GM23338 (cell line): ENCODE results near the gene UBE2J1. TPM values are rescaled to one million over a fixed set of nuclear protein-coding genes. Genes with fewer than 3 reads are reported as not detected.

Experiments used
- ATAC-seq: fragments of 200-7000 bp; cut with Tn5 transposase; 3 replicates; pipeline ENCODE4 v1.9.1; 2020
- DNase-seq: peaks from one replicate; pipeline ENCODE4 v3.0.0-alpha.2; 2015; ENCODE audit warnings: low spot score
- H2AFZ ChIP-seq: fragments of 200-600 bp; sonication (generic); 2 replicates; pipeline ENCODE4 v1.8.0; 2016; ENCODE audit warnings: antibody characterized with exemption, mild to moderate bottlenecking, moderate library complexity
- H3F3A ChIP-seq: fragments of 200-600 bp; sonication (generic); replicated peaks from 2 replicates; pipeline ENCODE4 v1.8.0; 2017; ENCODE audit warnings: antibody characterized with exemption, mixed run types, low read depth
- H3K27ac ChIP-seq: fragments of 200-600 bp; sonication (generic); 2 replicates; pipeline ENCODE4 v1.6.1; 2016; ENCODE audit warnings: low read depth
- H3K27me3 ChIP-seq: fragments of 200-600 bp; sonication (generic); 2 replicates; pipeline ENCODE4 v1.8.0; 2016; ENCODE audit warnings: mild to moderate bottlenecking, mixed run types, moderate library complexity; ENCODE audit not compliant: insufficient read depth
- H3K36me3 ChIP-seq: fragments of 200-600 bp; sonication (generic); 2 replicates; pipeline ENCODE4 v1.8.0; 2016; ENCODE audit warnings: mild to moderate bottlenecking; ENCODE audit not compliant: insufficient read depth
- H3K4me1 ChIP-seq: fragments of 200-600 bp; sonication (generic); 2 replicates; pipeline ENCODE4 v1.8.0; 2016; ENCODE audit warnings: mild to moderate bottlenecking, moderate library complexity; ENCODE audit not compliant: insufficient read depth
- H3K4me2 ChIP-seq: fragments of 200-600 bp; sonication (generic); 2 replicates; pipeline ENCODE4 v1.7.1; 2017; ENCODE audit warnings: mixed run types
- H3K4me3 ChIP-seq: fragments of 200-600 bp; sonication (generic); 2 replicates; pipeline ENCODE4 v1.6.1; 2016; ENCODE audit warnings: mixed run types
- H3K79me2 ChIP-seq: fragments of 200-600 bp; sonication (generic); replicated peaks from 2 replicates; pipeline ENCODE4 v1.8.0; 2017; ENCODE audit warnings: mild to moderate bottlenecking; ENCODE audit not compliant: insufficient read depth
- H3K9me2 ChIP-seq: fragments of 200-600 bp; sonication (generic); 2 replicates; pipeline ENCODE4 v1.8.0; 2017; ENCODE audit not compliant: insufficient read depth
- H4K20me1 ChIP-seq: fragments of 200-600 bp; sonication (generic); replicated peaks from 2 replicates; pipeline ENCODE4 v1.8.0; 2017; ENCODE audit warnings: mild to moderate bottlenecking; ENCODE audit not compliant: insufficient read depth
- H3K27ac Mint-ChIP-seq: 2 replicates; pipeline ENCODE4 v1.8.0; 2020; ENCODE audit warnings: inconsistent platforms, mild to moderate bottlenecking, moderate library complexity, mixed read lengths
- H3K27me3 Mint-ChIP-seq: 3 replicates; pipeline ENCODE4 v1.8.0; 2022; ENCODE audit warnings: low read depth, mild to moderate bottlenecking, moderate library complexity, mixed read lengths, inconsistent platforms; ENCODE audit not compliant: insufficient read depth, poor library complexity
- H3K36me3 Mint-ChIP-seq: 3 replicates; pipeline ENCODE4 v1.8.0; 2021; ENCODE audit warnings: low read depth, mild to moderate bottlenecking, inconsistent platforms, moderate library complexity, mixed read lengths
- H3K4me1 Mint-ChIP-seq: 3 replicates; pipeline ENCODE4 v1.8.0; 2020; ENCODE audit warnings: mild to moderate bottlenecking, inconsistent platforms, mixed read lengths
- H3K4me3 Mint-ChIP-seq: 3 replicates; pipeline ENCODE4 v1.8.0; 2021; ENCODE audit warnings: moderate library complexity, mild to moderate bottlenecking, inconsistent platforms, mixed read lengths
- H3K9me3 Mint-ChIP-seq: 3 replicates; pipeline ENCODE4 v1.8.0; 2020; ENCODE audit warnings: moderate library complexity, mild to moderate bottlenecking, inconsistent platforms, mixed read lengths
- CREB1 ChIP-seq: fragments of 250-450 bp; sonication (Bioruptor Pico); IDR thresholded peaks from 2 replicates; pipeline ENCODE4 v1.5.0; 2020; ENCODE audit warnings: low read depth, mild to moderate bottlenecking, moderate library complexity
- EZH2phosphoT487 ChIP-seq: fragments of 200-600 bp; sonication (generic); IDR thresholded peaks from one replicate; pipeline ENCODE4 v1.8.1; 2018; ENCODE audit warnings: antibody characterized with exemption; ENCODE audit not compliant: unreplicated experiment
- JUNB ChIP-seq: IDR thresholded peaks from one replicate; pipeline ENCODE4 v1.6.1; 2016; ENCODE audit warnings: antibody characterized with exemption; ENCODE audit not compliant: unreplicated experiment
- NANOG ChIP-seq: IDR thresholded peaks from 2 replicates; pipeline ENCODE4 v1.6.1; 2016; ENCODE audit warnings: antibody characterized with exemption, borderline replicate concordance
- POLR2AphosphoS5 ChIP-seq: IDR thresholded peaks from 2 replicates; pipeline ENCODE4 v1.6.1; 2016; ENCODE audit warnings: antibody characterized with exemption, low read depth
- STAT1 ChIP-seq: IDR thresholded peaks from one replicate; pipeline ENCODE4 v1.6.1; 2016; ENCODE audit warnings: antibody characterized with exemption; ENCODE audit not compliant: unreplicated experiment
- ZNF114 ChIP-seq: fragments of 250-450 bp; sonication (Bioruptor Pico); IDR thresholded peaks from 2 replicates; pipeline ENCODE4 v1.5.0; 2020; ENCODE audit warnings: mild to moderate bottlenecking, moderate library complexity
- ZNF331 ChIP-seq: fragments of 250-450 bp; sonication (Bioruptor Pico); IDR thresholded peaks from 2 replicates; pipeline ENCODE4 v1.5.0; 2020; ENCODE audit warnings: low read depth, mild to moderate bottlenecking, moderate library complexity
- polyA plus RNA-seq: library from polyadenylated mRNA; unstranded; fragments of >200 nt; fragmentation: Nextera tagmentation; extraction: Ambion mirVana; gene quantifications from 2 replicates; pipeline ENCODE4 v1.2.1, GENCODE V29; 2016
- total RNA-seq: library from RNA; depleted of rRNA; stranded (reverse); fragments of >200 nt; shearing (Covaris generic); gene quantifications from 2 replicates; pipeline ENCODE4 v1.2.3, GENCODE V29; 2014
- TF ChIP-seq, protein P1 (sequence below), 2 experiments: fragments of 200-600 bp in 1 of 2; sonication (generic) in 1 of 2; conservative IDR thresholded peaks; 2 replicates each; pipeline versions ENCODE4 v1.5.1 to v1.6.1; 2016 to 2017; ENCODE audit warnings: antibody characterized with exemption in 2 of 2, low read depth in 2 of 2, mild to moderate bottlenecking in 2 of 2, moderate library complexity in 1 of 2
- TF ChIP-seq, protein P2 (sequence below): IDR thresholded peaks from one replicate; pipeline ENCODE4 v1.6.1; 2018; ENCODE audit warnings: antibody characterized with exemption; ENCODE audit not compliant: unreplicated experiment

The UBE2J1 gene
- total and polyA plus RNA-seq, 2 experiments from 2014 or later: 7.5 to 13.1 TPM

DNA sequence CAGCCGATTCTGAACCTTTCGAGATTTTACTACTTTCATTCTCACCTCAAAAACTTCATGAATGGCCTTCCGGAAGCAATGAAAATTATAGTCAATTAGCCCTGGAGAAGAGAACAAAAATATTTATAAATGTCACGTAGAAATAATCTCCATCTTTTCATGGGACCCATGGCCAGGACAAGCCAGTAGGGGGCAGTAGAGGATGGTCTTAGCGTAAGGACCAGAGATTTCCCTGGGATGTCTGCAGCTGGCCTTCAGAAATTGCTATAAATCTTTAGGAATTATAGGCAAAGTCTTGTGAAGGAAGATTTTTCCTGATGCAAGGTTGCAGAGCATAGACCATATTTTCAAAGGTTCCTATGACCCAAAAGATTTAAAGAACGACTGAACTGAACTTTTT, 15.6 kb upstream of the UBE2J1 start:
- no peaks in the 10 kb centered on the region for H3K4me1 ChIP-seq
- Mint-ChIP-seq H3K4me3 (no peak overlapping the region), H3K9me3 (no peaks in the 10 kb centered on the region; the same call in 2 of the 3 replicates), H3K27me3 (no peaks in the 10 kb centered on the region), H3K27ac (no peak overlapping the region), H3K36me3 (no peaks in the 10 kb centered on the region), H3K4me1 (peaks cover 7% of the 10 kb centered on the region; the same call in 2 of the 3 replicates)
- no peaks in the 10 kb centered on the region for H3K79me2 ChIP-seq
- no peaks in the 10 kb centered on the region for H3K36me3 ChIP-seq
- no peaks in the 10 kb centered on the region for H3F3A ChIP-seq
- no peaks in the 10 kb centered on the region for H3K9me2 ChIP-seq
- no peak overlapping the region for H3K4me2 ChIP-seq
- H3K27me3 ChIP-seq: no peaks in the 10 kb centered on the region
- no peaks in the 10 kb centered on the region for H4K20me1 ChIP-seq
- H3K4me3 ChIP-seq: no peak overlapping the region
- no peak overlapping the region for H3K27ac ChIP-seq
- DNase-seq (peak; percentile 84), ATAC-seq (peak; percentile 54)
- TF ChIP-seq ZNF114 (CRISPR knock-in tag) (no peak), EZH2phosphoT487 (no peak)
- TF ChIP-seq, protein P1, sequence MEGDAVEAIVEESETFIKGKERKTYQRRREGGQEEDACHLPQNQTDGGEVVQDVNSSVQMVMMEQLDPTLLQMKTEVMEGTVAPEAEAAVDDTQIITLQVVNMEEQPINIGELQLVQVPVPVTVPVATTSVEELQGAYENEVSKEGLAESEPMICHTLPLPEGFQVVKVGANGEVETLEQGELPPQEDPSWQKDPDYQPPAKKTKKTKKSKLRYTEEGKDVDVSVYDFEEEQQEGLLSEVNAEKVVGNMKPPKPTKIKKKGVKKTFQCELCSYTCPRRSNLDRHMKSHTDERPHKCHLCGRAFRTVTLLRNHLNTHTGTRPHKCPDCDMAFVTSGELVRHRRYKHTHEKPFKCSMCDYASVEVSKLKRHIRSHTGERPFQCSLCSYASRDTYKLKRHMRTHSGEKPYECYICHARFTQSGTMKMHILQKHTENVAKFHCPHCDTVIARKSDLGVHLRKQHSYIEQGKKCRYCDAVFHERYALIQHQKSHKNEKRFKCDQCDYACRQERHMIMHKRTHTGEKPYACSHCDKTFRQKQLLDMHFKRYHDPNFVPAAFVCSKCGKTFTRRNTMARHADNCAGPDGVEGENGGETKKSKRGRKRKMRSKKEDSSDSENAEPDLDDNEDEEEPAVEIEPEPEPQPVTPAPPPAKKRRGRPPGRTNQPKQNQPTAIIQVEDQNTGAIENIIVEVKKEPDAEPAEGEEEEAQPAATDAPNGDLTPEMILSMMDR (conservative IDR thresholded peaks at IDR 0.05; ENCODE audit: low read depth in 2 of 2): peak; percentile 87 to 99
- H2AFZ ChIP-seq: no peak overlapping the region

DNA sequence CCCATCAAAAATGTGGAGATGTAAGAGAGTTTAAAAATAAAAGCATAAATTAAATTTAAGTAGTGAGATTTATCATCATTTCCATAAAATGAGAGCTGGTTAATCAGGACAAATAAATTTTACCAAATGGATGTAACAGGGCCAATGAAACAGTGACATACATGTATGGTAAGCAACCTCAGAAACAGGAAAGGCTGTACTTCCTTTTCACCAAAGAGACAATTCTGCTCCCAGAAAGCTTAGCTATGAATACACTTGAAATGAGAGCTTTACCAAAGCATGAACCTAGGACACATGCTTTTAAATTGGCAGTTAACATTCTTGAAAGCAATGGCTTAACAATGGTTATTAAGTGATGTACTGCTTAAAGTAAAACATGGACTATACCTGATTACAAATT, 12.1 kb upstream of the UBE2J1 start:
- no peak overlapping the region for H2AFZ ChIP-seq

More for the DNA sequence above, 12.1 kb upstream of the UBE2J1 start:
- Mint-ChIP-seq H3K36me3 (no peaks in the 10 kb centered on the region), H3K27ac (no peak overlapping the region), H3K27me3 (no peaks in the 10 kb centered on the region), H3K4me3 (no peak overlapping the region), H3K4me1 (peaks cover 8% of the 10 kb centered on the region; the same call in 2 of the 3 replicates), H3K9me3 (no peaks in the 10 kb centered on the region; the same call in 2 of the 3 replicates)
- TF ChIP-seq ZNF114 (CRISPR knock-in tag) (no peak), POLR2AphosphoS5 (no peak), EZH2phosphoT487 (no peak), NANOG (no peak), JUNB (no peak), CREB1 (no peak), STAT1 (no peak), ZNF331 (CRISPR knock-in tag) (no peak)
- TF ChIP-seq, protein P2, sequence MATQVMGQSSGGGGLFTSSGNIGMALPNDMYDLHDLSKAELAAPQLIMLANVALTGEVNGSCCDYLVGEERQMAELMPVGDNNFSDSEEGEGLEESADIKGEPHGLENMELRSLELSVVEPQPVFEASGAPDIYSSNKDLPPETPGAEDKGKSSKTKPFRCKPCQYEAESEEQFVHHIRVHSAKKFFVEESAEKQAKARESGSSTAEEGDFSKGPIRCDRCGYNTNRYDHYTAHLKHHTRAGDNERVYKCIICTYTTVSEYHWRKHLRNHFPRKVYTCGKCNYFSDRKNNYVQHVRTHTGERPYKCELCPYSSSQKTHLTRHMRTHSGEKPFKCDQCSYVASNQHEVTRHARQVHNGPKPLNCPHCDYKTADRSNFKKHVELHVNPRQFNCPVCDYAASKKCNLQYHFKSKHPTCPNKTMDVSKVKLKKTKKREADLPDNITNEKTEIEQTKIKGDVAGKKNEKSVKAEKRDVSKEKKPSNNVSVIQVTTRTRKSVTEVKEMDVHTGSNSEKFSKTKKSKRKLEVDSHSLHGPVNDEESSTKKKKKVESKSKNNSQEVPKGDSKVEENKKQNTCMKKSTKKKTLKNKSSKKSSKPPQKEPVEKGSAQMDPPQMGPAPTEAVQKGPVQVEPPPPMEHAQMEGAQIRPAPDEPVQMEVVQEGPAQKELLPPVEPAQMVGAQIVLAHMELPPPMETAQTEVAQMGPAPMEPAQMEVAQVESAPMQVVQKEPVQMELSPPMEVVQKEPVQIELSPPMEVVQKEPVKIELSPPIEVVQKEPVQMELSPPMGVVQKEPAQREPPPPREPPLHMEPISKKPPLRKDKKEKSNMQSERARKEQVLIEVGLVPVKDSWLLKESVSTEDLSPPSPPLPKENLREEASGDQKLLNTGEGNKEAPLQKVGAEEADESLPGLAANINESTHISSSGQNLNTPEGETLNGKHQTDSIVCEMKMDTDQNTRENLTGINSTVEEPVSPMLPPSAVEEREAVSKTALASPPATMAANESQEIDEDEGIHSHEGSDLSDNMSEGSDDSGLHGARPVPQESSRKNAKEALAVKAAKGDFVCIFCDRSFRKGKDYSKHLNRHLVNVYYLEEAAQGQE: no peak
- TF ChIP-seq, protein P1 (conservative IDR thresholded peaks at IDR 0.05; ENCODE audit: low read depth in 2 of 2): no peak
- no peaks in the 10 kb centered on the region for H4K20me1 ChIP-seq
- H3F3A ChIP-seq: no peaks in the 10 kb centered on the region; the same call in 1 of the 2 replicates
- H3K27ac ChIP-seq: no peak overlapping the region
- no peaks in the 10 kb centered on the region for H3K36me3 ChIP-seq
- H3K4me1 ChIP-seq: 0 out of 2 replicates have a peak, but pooled peaks cover 1% of the 10 kb centered on the region
- no peaks in the 10 kb centered on the region for H3K79me2 ChIP-seq
- no peak overlapping the region for H3K4me3 ChIP-seq
- DNase-seq (no peak), ATAC-seq (no peak)
- no peak overlapping the region for H3K4me2 ChIP-seq
- no peaks in the 10 kb centered on the region for H3K9me2 ChIP-seq
- no peaks in the 10 kb centered on the region for H3K27me3 ChIP-seq
